SK-N-DZ (cell line): ENCODE results near the gene XBP1.
"Not testable (repeated sequence)": the region's sequence is repeated elsewhere in the genome, so short reads cannot be mapped to it uniquely, and the experiment has no call there.

Source experiments
- DNase-seq: peaks from one replicate; pipeline ENCODE4 v3.0.0-alpha.2; 2015; ENCODE audit warnings: low spot score

The XBP1 gene

GRCh38 chr22:28819253-28820096 lies 19.1 kb upstream of the XBP1 start:
- no peak for DNase-seq

- DNase-seq = peak; percentile 67
Observed at GRCh38 chr22:28817919-28818859, 17.8 kb upstream of the XBP1 start.

GRCh38 chr22:28817064-28817463 lies 16.7 kb upstream of the XBP1 start:
- no peak for DNase-seq

- DNase-seq = no peak
Observed at GRCh38 chr22:28815729-28816128, 15.4 kb upstream of the XBP1 start.

GRCh38 chr22:28815111-28815510 lies 14.7 kb upstream of the XBP1 start:
- no peak for DNase-seq

GRCh38 chr22:28813772-28814518 lies 13.6 kb upstream of the XBP1 start:
- DNase-seq = no peak

- DNase-seq = no peak
Observed at GRCh38 chr22:28812516-28812915, 12.1 kb upstream of the XBP1 start.

- no peak for DNase-seq
Observed at GRCh38 chr22:28810821-28811491, 10.6 kb upstream of the XBP1 start.

GRCh38 chr22:28808716-28809355 lies 8.5 kb upstream of the XBP1 start:
- DNase-seq = no peak

GRCh38 chr22:28805426-28805825 lies 5.1 kb upstream of the XBP1 start:
- DNase-seq = not testable (repeated sequence)

- DNase-seq = no peak
Observed at GRCh38 chr22:28802595-28803123, 2.3 kb upstream of the XBP1 start.

- no peak for DNase-seq
Observed at GRCh38 chr22:28801845-28802594, 1.7 kb upstream of the XBP1 start.

- peak; percentile 43 for DNase-seq
Observed at GRCh38 chr22:28799606-28800307, 612 bp downstream of the XBP1 start.

GRCh38 chr22:28798810-28799605 lies 1.4 kb downstream of the XBP1 start:
- DNase-seq = peak; percentile 41

GRCh38 chr22:28795932-28796856 lies 4.2 kb downstream of the XBP1 start:
- DNase-seq = no peak

GRCh38 chr22:28795071-28795693 lies 5.2 kb downstream of the XBP1 start:
- no peak for DNase-seq
